Measurements from ENCODE around the gene LIPT2.
"Not testable (repeated sequence)": the region's sequence is repeated elsewhere in the genome, so short reads cannot be mapped to it uniquely, and the experiment has no call there.

Gene LIPT2

GRCh38 chr11:74522776-74523175 is 29.3 kb upstream of the LIPT2 start:
- no peak overlapping the region for H3K4me3 ChIP-seq (ENCODE audit: low read depth, low read length)
- no peak for TF ChIP-seq MAX (IDR thresholded peaks at IDR 0.05; ENCODE audit: low read depth, low read length)
- TF ChIP-seq POLR2A (IDR thresholded peaks at IDR 0.05; ENCODE audit: extremely low read depth, insufficient read length) = no peak
- no peak for DNase-seq (ENCODE audit: low read depth)

DNA sequence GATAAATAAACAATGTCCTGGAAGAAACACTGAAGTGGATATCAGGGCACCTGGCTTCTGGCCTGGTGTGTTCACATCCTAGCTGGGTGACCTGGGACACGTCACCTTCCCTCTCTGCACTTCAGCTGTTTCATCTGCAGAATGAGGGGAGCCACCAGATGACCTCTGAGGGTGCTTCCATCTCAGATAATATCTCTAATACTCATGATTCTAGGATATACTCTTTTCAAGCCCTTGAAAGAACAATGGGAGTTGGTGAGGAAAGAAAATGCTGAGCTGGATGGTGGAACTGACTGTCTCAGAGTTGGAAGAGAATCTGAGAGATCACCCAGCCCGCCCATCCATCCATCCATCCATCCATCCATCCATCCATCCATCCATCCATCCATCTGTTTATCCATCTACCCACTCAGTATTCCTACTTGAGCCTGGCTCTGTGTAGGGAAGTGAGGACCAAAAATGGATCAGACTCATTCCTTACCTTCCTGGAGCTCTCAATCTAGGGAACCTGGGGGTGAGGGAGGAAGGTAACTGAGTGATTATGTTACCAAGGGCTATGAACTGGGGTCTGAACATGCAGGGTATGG is 28.2 kb upstream of the LIPT2 start:
- TF ChIP-seq, protein P1, sequence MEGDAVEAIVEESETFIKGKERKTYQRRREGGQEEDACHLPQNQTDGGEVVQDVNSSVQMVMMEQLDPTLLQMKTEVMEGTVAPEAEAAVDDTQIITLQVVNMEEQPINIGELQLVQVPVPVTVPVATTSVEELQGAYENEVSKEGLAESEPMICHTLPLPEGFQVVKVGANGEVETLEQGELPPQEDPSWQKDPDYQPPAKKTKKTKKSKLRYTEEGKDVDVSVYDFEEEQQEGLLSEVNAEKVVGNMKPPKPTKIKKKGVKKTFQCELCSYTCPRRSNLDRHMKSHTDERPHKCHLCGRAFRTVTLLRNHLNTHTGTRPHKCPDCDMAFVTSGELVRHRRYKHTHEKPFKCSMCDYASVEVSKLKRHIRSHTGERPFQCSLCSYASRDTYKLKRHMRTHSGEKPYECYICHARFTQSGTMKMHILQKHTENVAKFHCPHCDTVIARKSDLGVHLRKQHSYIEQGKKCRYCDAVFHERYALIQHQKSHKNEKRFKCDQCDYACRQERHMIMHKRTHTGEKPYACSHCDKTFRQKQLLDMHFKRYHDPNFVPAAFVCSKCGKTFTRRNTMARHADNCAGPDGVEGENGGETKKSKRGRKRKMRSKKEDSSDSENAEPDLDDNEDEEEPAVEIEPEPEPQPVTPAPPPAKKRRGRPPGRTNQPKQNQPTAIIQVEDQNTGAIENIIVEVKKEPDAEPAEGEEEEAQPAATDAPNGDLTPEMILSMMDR (IDR thresholded peaks at IDR 0.05; ENCODE audit: low read depth, low read length) = no peak
- TF ChIP-seq MYC (IDR thresholded peaks at IDR 0.05; ENCODE audit: low read depth, low read length) (no peak), MAX (IDR thresholded peaks at IDR 0.05; ENCODE audit: low read depth, low read length) (no peak), POLR2A (IDR thresholded peaks at IDR 0.05; ENCODE audit: extremely low read depth, insufficient read length) (no peak)
- DNase-seq (ENCODE audit: low read depth) = no peak
- H3K4me3 ChIP-seq (ENCODE audit: low read depth, low read length) = no peak overlapping the region

DNA sequence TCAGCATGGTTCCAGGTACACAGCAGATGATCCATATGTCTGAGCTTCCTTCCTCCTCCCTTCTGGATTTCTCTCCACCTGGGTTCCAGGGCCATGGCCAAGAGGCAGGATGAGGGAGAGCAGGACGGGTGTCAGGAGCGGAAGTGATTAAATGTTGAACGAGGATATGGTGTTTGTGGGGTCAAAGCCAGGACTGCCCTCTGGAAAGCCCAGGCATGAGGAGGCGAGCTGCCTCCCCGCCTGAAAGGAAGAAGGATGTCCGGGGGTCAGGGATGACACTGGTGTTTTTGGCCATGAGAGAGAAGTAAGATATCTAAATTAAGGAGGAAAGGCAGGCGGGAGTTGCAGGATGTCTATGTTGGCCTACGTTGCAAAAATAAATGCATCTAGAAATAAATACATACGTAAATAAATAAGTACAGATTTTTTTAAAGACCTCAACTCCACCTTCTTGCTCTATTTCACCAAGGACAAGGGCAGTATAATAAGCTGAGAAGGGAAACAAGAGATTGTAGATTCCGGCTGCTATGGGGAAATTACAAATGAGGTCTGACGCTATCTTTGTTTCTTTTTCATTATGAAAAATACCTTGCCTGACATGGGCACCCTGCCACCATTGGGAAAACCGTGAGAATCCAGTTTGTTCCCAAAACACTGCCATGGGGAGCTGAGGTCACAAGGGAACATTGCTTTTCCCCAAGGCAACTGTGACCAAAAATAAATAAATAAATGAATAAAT is 27.6 kb upstream of the LIPT2 start:
- no peak overlapping the region for H3K4me3 ChIP-seq (ENCODE audit: low read depth, low read length)
- no peak for TF ChIP-seq MYC (IDR thresholded peaks at IDR 0.05; ENCODE audit: low read depth, low read length)
- TF ChIP-seq, protein P1 (IDR thresholded peaks at IDR 0.05; ENCODE audit: low read depth, low read length) = no peak
- TF ChIP-seq POLR2A (IDR thresholded peaks at IDR 0.05; ENCODE audit: extremely low read depth, insufficient read length) = no peak
- TF ChIP-seq MAX (IDR thresholded peaks at IDR 0.05; ENCODE audit: low read depth, low read length) = no peak
- DNase-seq (ENCODE audit: low read depth) = no peak

GRCh38 chr11:74520316-74520715 is 26.8 kb upstream of the LIPT2 start:
- DNase-seq (ENCODE audit: low read depth) = no peak
- no peak overlapping the region for H3K4me3 ChIP-seq (ENCODE audit: low read depth, low read length)
- TF ChIP-seq, protein P1 (IDR thresholded peaks at IDR 0.05; ENCODE audit: low read depth, low read length) = no peak
- TF ChIP-seq MYC (IDR thresholded peaks at IDR 0.05; ENCODE audit: low read depth, low read length) = no peak

DNA sequence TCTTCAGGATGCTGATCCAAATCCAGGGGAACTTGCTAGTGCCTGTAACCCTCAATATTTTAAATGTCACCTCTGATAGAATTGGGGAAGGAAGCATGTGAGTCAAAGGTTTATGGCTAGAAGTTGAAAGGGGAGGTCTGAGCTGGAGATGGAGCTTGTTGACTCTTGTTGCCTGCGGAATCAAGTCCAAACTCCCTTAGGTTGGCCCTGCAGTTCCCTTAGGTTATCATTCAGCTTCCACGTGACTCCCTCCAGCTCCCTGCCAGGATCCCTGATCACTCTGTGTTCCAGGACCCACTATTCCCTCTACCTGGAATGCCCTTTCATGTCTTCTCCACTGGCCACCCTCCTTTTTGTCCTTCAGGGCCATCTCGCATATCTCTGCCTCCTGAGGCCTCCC is 26.2 kb upstream of the LIPT2 start:
- H3K4me3 ChIP-seq (ENCODE audit: low read depth, low read length) = no peak overlapping the region
- TF ChIP-seq MAX (IDR thresholded peaks at IDR 0.05; ENCODE audit: low read depth, low read length) = no peak
- TF ChIP-seq MYC (IDR thresholded peaks at IDR 0.05; ENCODE audit: low read depth, low read length) = no peak
- TF ChIP-seq, protein P1 (IDR thresholded peaks at IDR 0.05; ENCODE audit: low read depth, low read length) = no peak
- TF ChIP-seq POLR2A (IDR thresholded peaks at IDR 0.05; ENCODE audit: extremely low read depth, insufficient read length) = no peak
- no peak for DNase-seq (ENCODE audit: low read depth)

DNA sequence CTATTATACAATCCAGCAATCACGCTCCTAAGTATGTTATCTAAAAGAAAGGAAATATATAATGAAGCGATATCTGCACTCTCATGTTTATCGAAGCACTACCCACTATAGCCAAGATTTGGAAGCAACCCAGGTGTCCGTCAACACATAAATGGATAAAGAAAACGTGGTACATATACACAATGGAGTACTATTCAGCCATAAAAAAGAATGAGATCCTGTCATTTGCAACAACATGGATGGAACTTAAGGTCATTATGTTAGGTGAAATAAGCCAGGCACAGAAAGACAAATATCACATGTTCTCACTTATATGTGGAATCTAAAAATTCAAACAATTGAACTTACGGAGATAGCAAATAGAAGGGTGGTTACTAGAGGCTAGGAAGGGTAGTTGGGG is 24.1 kb upstream of the LIPT2 start:
- DNase-seq (ENCODE audit: low read depth); H3K4me3 ChIP-seq (ENCODE audit: low read depth, low read length): not testable (repeated sequence)

GRCh38 chr11:74507582-74507981 is 14.1 kb upstream of the LIPT2 start:
- no peak for DNase-seq (ENCODE audit: low read depth)
- no peak overlapping the region for H3K4me3 ChIP-seq (ENCODE audit: low read depth, low read length)
- TF ChIP-seq, protein P1 (IDR thresholded peaks at IDR 0.05; ENCODE audit: low read depth, low read length) = no peak
- no peak for TF ChIP-seq MAX (IDR thresholded peaks at IDR 0.05; ENCODE audit: low read depth, low read length)
- TF ChIP-seq POLR2A (IDR thresholded peaks at IDR 0.05; ENCODE audit: extremely low read depth, insufficient read length) = no peak
- TF ChIP-seq MYC (IDR thresholded peaks at IDR 0.05; ENCODE audit: low read depth, low read length) = no peak

Data from NB4 (cell line).